Astrocyte (in vitro differentiated cells and primary cell): Measurements from ENCODE around the gene OSBPL2.

Experiments used
- CTCF ChIP-seq: IDR thresholded peaks from 2 replicates; pipeline ENCODE4 v1.5.1; 2011; ENCODE audit warnings: low read depth, mild to moderate bottlenecking, inconsistent platforms, low read length, moderate library complexity; ENCODE audit not compliant: insufficient read depth
- EZH2 ChIP-seq: IDR thresholded peaks from 2 replicates; pipeline ENCODE4 v1.6.1; 2012; ENCODE audit warnings: mild to moderate bottlenecking, low read length, inconsistent platforms; ENCODE audit not compliant: insufficient read depth

- TF ChIP-seq CTCF (no peak), EZH2 (no peak)
Measured at GRCh38 chr20:62255976-62256375, 17.7 kb downstream of the OSBPL2 start.
